Nucleus accumbens (tissue), 56 donors: Measurements from ENCODE around the gene FANCC.

Source experiments
- DNase-seq, 56 donors: peaks; one replicate each; lab custom pipeline; 2025; lab: John Stamatoyannopoulos, UW

The FANCC gene

DNA sequence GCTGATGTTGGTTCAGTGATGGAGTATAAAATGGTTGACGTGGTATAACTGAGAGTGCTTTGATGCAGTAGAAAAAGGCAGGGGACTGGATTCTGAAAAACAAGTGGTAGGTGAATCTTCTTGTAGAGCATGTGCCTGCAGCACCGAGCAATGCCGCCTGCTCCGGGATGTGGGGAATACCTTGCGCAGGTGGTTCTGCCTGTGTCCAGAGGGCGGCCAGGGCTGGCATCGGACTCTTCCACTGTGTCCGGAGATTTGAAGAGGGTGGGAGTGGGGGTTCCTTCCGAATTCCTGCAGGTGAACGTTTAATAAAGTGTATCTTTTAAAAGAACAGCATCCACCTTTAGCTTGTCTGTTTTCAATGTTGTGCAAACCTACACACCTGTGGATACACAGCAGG is 238.0 kb downstream of the FANCC start:
- DNase-seq, result no peak

DNA sequence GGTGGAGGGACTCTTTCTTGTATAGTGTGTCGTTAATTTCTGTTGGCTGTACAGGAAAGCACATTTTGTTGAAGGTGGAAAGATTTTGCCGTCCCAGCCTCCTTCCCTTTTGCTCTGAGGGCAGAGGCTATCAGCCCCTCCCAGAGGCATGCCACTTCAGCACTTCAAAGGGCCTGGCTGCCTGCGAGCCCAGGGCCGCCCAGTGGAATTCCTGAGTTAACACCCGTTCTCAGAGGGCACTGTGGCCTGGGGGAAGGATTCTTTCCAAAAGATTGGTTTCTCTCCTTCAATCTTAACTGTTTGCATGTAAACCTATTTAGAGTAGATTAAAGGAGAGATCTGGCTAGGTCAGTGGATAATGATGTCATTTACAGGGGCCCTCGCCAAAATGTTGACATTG is 238.6 kb downstream of the FANCC start:
- DNase-seq, result no peak

DNA sequence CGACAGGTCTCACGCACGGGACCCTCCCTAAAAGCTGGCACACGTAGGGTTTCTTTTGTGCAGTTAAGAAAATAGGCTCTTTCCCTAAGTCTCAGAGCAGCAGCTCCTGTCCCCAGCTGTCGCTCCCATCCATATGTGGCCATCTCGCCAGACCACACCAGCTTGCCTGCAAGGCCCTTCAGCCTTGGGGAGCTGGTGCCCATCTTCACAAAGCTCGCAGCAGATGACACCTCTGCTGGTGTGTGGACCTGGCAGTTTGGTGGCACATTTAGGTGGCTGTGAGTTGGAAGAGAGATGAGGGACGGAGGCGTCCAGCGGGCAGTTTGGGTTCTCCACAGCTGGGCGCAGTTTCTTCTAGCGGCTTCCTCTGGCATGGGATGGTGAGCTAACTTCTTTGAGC is 239.0 kb downstream of the FANCC start:
- no peak for DNase-seq

DNA sequence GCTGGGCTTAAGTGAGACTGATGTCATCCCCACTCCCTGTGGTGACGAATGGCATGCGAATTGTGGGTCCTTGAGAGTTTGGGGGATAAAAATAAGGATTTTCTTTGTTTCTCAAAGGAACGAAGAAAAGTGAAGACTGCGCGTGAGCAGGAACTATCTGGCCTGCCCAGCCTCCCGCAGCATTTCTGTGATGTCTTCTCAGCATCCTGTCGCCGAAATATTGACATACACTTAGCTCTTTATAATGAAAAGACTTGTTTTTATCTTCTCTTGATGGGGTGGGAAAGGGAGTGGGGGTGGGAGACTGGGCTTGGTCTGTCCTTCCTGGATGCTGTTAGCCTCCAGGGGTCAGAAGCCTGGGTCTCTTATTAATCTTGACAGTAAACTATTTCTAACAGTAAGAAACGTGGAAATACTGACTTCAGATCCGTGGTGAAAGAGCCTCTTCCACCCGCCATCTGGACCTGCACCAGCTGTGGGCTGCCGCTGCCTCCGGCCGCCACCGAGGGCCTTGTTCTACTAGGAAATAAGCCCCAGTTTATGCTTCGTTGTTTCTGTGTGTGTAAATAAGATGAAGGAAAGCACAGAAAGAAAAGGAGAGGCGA is 239.6 kb downstream of the FANCC start:
- peak in 15 of 56 donors; percentile 26 to 63 (median 49) for DNase-seq

DNA sequence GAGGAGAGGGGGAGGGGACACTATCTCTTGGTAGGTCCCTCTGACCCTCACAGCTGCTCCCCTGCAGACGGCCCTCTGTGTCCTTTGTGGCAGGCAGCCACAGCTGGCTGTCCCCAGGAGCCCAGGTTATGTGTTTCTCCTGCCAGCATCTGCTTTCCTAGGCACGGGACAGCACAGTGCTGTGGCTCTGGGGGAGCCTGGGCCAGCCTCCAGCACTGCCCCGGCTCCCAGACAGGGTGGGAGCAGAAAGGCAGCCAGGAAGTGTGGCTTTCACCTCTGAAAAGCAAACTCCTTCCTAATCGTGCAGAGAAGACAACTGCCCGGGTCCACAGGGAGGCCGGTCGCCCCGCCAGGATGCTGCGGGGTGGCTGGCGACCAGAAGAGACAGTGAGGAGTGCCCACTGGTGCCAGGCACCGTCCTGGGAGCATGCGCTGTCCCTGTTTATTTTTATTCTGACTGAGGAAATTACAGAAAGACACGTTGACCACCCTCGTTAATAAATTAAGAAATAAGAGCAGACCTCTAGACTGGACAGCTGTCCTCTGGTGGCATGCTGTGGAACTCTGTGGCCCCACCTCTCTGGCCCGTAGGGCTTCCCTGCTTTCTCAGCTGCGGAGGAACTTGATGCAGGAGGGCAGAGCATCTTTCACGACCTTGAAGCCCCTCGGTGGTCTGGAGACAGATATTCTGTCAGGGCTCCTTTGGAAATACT is 240.3 kb downstream of the FANCC start:
- DNase-seq, result peak in 30 of 56 donors; percentile 27 to 75 (median 49)

DNA sequence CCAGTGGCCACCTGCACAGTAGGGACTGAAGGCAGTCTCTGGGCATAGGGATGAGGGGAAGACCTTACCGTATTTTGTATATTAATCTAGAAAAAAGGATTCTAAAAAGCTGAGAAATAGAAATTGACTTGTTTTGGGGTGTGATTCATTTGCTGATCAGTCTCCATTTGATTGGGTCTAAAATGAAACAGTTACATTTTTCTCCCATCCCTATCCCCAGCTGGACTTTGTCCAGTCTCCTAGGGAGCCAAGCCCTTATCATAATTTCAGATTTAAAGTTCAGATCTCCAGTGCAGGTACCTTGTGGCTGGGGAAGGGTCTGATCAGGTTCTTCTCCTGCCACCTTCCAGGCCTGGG is 240.8 kb downstream of the FANCC start:
- DNase-seq, result no peak

DNA sequence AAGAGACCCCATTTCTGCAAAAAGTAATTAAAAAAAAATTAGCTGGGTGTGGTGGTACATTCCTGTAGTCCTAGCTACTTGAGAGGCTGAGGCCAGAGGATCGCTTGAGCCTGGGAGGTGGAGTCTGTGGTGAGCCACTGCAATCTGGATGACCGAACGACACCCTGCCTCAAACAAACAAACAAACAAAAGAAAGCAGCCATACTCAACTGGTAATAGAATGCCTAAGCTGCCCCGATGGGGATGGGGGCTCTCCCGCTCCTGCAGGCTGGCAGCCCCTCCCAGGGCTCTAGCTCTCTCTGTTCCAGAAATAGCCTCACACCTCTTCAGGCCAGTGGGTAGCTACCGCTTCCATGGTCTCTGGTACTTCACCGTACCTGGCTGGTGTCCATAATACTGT is 241.8 kb downstream of the FANCC start:
- DNase-seq, result no peak

DNA sequence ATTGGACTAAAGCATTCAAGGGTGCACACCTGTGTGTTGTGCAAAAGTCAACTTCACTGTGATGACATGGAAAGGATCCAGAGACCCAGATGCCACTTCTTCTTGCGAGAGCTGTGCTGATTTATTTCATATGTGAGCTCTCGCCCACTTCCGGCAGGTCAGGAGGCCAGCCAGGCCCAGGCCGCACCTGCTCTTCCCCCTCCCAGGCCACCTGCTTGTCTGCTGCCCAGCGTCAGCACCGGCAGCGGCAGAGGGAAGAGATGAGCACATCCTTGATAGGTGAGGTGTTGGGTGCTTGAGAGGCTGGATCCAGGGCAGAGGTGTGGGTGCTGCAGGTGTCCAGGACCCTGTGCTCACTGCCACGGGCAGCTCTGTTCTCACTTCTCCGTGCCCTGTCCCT is 242.9 kb downstream of the FANCC start:
- DNase-seq, result no peak

DNA sequence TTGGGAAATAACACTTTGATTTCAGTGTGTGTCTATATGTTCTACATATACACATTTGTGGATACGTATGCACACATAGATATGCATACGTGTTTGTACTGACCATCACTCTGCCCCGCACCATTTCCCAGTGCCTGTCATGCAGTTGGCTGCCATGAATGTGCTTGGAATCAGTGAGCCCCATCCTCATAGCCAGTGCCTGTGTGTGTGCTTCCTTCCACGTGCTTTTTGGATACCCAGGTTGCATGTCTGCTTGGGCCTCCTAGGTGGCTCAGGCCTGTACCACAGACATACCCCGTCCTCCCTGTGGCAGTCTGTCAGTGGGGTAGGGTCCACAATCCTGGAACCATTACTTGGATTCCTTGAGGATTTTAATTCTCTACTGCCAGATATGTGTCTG is 243.6 kb downstream of the FANCC start:
- no peak for DNase-seq

DNA sequence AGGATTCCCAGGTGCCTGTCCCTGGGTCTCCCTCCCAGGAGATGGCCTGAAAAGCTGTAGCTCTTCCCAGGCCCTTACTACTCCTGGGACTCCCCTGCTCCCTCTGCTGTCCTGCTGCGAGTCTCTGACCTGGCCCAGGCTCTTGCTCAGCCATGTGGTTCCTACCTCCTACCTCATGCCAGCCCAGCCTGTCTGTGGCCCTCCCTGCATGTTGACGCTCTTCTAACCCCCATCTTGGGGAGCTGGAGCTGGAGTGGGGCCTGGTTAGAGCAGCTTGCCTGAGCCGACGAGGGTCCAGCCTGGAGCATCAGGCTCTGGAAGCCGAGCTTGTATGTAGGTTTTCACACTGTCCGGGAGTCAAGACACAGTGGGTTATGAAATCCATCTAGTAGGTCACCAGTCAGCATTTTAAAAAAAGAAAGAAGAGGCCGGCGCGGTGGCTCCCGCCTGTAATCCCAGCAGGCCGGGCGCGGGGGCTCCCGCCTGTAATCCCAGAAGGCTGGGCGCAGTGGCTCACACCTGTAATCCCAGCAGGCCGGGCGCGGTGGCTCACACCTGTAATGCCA is 244.4 kb downstream of the FANCC start:
- DNase-seq, result no peak

DNA sequence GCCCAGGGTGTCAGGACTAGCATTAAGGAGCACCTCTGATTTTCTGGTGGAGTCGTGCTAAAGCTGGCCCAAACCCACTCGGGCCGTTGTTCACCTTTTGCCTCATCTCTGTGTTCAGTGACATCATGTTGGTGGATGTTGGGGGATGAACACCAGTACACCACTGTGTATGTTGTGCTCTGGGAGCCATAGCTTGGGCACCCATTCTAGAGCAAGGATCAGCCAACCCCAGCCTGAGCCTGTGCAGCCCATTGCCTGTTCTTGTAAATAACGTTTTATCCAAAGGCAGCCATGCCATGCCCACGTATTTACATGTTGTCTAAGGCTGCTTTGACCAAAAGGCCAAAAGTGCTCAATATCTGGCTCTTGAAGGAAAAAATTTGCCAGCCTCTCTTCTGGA is 245.6 kb downstream of the FANCC start:
- no peak for DNase-seq

DNA sequence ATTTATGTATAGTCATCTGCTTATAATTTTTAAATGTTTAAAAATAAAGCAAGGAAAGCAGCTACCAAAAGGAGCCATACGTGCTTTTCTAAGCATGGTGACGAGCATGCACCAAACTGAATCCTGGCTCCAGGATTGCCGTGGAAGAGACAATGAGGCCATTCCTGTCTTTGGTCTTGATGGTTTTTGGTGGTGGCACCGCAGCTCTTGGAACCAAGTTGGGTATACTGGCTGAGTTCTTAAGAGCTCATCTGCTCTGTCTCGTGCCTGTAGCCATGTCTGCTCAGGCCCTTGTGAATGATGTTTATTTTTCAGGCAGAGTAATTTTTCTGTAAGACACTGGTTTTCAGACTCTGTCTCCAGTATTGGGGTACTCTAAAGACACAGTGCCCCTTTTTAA is 246.1 kb downstream of the FANCC start:
- no peak for DNase-seq

DNA sequence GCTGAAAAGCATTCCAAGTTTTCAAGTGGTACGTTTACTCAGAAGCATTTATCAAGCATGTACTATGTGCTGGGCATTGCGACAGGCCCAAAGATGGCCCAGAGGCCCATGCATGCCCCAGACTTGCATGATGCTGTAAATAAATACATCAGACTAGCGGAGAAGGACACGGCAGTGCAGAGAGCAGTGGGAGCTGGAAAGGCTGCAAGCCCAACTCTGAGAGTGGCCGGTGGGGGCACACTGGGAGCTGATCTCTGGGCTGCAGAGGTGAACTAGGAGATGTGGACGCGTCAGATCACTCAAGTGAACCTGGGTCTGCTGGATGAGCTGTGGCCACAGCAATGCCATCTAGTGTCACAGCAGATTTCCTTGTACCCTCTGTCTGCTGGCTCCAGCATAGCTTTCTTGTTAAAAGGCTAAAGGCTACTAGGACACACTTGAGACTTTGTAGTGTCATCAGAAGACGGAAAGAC is 246.9 kb downstream of the FANCC start:
- no peak for DNase-seq

DNA sequence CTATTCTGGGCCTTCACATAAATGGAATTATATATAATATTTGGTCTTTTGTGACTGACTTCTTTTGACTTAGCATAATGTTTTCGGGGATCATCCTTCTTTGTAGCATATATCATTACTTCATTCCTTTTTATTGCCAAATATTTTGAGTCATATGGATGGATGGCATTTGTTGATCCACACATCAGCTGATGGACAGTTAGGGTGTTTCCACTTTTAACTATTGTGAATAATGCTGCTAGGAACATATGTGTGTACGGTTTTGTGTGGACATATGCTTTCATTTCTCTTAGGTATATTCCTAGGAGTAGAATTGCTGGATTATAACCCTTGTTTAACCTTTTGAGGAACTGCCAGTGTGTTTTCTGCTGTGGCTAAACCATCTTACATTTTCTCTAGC is 249.6 kb downstream of the FANCC start:
- no peak for DNase-seq

DNA sequence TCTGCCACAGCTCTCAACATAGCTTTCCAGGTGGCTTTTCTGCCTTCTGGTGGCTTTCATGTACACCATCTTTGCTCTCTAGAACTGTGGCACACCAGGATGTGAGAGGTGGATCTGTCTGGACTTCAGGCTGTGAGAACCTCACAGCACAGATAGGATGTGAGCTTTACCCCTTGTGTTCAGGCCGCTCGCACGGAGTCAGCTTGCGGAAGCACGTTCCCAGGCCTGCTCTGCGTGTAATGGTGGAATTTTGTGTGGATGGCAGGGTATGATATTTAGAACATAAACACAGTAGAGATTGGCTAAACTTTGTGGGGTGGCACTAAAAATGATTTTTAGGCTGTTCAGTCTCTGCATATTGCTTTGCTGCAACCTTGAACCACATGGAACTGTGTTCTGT is 250.5 kb downstream of the FANCC start:
- no peak for DNase-seq

DNA sequence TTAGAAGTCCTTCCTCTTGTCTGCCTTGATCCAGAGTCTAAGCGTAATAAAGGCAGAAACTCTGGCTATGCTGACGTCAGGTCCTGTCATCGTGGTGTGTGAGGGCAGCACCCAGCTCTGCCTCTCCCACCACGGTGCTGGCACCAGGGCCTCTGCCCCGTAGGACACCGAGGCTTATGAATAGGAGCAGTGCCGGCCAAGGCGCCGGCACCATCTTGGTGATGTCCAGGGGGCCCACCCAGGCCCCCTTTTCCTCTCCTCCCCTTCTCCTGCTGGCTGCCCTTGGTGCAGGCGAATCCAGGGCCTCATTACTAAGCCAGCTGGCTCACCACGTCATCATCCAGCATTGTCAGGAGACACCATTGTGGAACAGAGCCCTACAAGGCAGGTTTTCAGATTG is 252.3 kb downstream of the FANCC start:
- peak in 10 of 56 donors; percentile 42 to 70 (median 52) for DNase-seq

DNA sequence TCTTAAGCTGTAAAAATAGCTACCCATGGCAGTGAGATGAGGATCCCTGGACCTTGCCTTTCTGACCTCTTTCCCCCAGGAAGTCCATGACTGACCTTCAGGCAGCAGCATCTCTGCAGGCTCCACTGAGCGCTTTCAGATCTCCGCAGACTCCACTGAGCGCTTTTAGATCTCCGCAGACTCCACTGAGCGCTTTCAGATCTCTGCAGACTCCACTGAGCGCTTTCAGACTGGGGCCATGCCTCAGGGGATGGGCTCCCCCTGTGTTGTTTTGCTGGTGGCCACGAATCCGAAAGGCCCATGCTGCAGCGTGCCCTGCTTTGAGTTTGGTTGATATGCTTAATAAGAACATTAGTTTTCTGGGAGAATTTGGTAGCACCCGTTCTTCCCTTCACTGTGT is 254.2 kb downstream of the FANCC start:
- DNase-seq, result no peak

DNA sequence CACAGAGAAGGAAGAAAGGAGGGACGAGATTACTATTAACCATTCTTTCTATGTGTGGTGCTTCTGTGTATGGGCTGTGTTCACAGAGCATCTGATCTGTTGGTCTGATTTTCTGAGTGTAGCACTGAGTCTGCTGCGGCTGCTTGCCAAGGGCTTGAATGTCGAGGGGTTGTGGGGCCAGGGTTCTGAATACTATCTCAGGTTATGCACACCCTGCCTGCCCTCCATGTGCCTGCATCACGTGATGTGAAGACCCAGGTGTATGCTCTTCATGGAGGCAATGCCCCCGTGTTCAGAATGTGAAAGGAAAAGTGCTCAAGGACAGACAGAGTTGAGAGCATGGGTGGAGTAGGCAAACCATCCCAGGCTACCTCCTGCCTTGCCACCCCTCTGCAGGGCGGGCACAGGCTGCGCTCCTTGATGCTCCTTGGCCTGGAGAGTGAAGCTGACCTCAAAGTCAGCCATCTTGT is 254.9 kb downstream of the FANCC start:
- DNase-seq, result no peak

DNA sequence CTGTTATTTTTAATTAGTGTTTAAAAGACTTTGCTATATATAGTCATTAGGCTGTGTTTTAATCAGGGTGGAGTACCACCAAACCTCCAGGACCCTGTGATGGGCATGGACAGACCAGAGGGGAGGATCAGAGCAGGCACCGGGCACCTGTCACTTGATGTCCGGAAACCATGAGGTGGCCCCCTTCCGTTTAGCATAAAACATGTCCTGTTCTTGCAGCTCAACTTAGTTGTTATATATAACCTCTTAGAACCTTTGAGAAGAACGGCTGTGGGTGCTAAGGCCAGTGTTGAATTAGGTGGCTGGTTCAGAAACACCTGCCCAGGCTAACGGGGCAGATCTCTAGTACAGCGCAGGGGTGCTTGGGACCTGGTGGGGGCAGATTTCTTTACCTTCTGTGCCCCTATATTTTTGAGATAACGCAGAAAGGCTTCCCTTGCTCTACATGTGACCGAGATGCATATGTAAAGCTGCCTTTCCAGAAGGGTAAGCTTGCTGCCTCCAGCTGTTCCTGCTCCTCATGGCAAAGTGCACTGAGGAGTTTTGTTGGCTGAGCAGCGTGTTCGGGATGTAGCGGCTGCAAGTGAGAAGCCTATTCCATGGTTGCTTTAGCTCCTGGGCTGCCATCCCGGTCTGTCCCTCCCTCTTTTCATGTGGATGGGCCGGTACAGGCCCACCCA is 255.5 kb downstream of the FANCC start:
- no peak for DNase-seq

DNA sequence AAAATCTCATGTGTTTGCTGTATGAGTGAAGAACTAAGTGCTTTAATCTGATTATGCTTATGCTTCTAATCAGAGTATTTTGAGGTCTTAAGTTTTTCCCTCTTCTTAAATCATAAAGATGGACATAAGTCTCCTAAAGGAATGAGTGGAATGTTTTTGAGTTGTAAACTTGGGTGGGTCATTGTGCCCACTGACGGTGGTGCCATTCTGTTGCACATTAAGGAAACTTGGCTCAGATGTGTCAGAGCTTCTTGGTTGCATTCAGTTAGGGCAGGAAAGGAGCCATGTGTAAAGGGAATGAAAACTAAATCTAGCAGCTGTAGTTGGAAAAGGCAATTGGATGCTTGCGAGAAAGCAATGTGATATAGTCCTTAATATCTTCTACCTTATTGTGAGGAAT is 256.6 kb downstream of the FANCC start:
- DNase-seq, result no peak

DNA sequence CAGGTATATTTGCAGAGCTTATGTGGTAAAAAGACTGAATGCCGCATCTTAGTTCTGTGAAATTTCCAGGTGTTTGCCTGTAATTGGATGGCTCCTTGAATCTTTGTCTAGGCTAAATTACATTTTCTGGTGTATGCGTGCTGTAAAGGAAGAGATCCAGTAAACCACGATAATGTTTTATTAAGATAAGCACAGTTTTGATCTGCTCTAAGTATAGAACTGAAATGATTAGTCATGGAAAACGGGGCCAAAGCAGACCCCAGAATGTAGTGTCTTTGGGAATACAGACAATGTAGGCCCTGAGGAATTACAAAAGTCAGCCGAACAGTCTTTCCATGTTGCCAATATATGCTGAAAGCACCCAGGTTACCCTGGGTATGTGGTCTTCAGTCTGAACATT is 257.3 kb downstream of the FANCC start:
- DNase-seq, result no peak
